Measurements from ENCODE around the gene PCDHGA5.
"Not testable (repeated sequence)": the region's sequence is repeated elsewhere in the genome, so short reads cannot be mapped to it uniquely, and the experiment has no call there.

Gene PCDHGA5

DNA sequence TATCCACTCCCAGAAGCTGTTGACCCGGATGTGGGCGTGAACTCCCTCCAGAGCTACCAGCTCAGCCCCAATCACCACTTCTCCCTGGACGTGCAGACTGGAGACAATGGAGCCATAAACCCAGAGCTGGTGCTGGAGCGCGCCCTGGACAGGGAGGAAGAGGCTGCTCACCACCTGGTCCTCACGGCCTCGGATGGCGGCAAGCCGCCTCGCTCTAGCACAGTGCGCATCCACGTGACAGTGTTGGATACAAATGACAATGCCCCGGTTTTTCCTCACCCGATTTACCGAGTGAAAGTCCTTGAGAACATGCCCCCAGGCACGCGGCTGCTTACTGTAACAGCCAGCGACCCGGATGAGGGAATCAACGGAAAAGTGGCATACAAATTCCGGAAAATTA lies 29.3 kb downstream of the PCDHGA5 start:
- no peak overlapping the region for H3K4me3 ChIP-seq (ENCODE audit: low read depth, low read length)
- H3K36me3 ChIP-seq: no peaks in the 10 kb centered on the region
- TF ChIP-seq, protein P1, sequence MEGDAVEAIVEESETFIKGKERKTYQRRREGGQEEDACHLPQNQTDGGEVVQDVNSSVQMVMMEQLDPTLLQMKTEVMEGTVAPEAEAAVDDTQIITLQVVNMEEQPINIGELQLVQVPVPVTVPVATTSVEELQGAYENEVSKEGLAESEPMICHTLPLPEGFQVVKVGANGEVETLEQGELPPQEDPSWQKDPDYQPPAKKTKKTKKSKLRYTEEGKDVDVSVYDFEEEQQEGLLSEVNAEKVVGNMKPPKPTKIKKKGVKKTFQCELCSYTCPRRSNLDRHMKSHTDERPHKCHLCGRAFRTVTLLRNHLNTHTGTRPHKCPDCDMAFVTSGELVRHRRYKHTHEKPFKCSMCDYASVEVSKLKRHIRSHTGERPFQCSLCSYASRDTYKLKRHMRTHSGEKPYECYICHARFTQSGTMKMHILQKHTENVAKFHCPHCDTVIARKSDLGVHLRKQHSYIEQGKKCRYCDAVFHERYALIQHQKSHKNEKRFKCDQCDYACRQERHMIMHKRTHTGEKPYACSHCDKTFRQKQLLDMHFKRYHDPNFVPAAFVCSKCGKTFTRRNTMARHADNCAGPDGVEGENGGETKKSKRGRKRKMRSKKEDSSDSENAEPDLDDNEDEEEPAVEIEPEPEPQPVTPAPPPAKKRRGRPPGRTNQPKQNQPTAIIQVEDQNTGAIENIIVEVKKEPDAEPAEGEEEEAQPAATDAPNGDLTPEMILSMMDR (IDR thresholded peaks at IDR 0.05; ENCODE audit: low read depth, low read length): no peak
- no peaks in the 10 kb centered on the region for H3K9me3 ChIP-seq
- no peaks in the 10 kb centered on the region for H3K4me1 ChIP-seq
- DNase-seq: no peak
- no peaks in the 10 kb centered on the region for H3K27me3 ChIP-seq

DNA sequence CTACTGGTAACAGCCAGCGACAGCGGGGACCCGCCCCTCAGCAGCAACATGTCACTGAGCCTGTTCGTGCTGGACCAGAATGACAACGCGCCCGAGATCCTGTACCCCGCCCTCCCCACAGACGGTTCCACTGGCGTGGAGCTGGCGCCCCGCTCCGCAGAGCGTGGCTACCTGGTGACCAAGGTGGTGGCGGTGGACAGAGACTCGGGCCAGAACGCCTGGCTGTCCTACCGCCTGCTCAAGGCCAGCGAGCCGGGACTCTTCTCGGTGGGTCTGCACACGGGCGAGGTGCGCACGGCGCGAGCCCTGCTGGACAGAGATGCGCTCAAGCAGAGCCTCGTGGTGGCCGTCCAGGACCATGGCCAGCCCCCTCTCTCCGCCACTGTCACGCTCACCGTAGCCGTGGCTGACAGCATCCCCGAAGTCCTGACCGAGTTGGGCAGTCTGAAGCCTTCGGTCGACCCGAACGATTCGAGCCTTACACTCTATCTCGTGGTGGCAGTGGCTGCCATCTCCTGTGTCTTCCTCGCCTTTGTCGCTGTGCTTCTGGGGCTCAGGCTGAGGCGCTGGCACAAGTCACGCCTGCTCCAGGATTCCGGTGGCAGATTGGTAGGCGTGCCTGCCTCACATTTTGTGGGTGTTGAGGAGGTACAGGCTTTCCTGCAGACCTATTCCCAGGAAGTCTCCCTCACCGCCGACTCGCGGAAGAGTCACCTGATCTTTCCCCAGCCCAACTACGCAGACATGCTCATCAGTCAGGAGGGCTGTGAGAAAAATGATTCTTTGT lies 30.6 kb downstream of the PCDHGA5 start:
- H3K9me3 ChIP-seq; H3K36me3 ChIP-seq; H3K4me3 ChIP-seq (ENCODE audit: low read depth, low read length); H3K4me1 ChIP-seq; DNase-seq; H3K27me3 ChIP-seq: not testable (repeated sequence)

DNA sequence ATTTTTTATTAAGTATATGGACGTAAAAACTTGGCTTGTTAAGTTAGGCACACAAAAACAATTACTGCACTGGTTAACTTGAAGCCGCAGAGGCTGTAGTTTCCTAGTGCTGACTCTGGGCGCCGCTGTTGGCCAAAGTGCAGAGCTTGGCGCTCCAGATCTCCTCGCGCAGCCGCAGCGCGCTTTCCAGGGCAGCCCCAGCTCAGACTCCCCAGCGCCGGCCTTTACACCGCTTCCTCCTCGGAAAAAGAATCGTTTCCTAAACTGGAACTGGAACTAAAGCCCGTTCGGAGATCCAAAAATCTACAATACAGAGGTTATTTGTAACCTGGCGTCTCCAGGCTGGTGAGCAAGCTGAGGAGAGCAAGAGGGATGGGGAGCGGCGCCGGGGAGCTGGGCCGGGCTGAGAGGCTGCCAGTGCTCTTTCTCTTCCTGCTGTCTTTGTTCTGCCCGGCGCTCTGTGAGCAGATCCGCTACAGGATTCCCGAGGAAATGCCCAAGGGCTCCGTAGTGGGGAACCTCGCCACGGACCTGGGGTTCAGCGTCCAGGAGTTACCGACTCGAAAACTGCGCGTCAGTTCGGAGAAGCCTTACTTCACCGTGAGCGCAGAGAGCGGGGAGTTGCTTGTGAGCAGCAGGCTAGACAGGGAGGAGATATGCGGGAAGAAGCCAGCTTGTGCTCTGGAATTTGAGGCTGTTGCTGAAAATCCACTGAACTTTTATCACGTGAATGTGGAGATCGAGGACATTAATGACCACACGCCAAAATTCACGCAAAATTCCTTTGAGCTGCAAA lies 34.0 kb downstream of the PCDHGA5 start, which contains the start of gene PCDHGB5:
Gene PCDHGB5 (plus strand): TSS at position 192 of the 796 bp plus-strand sequence. CDS start 181 bp downstream, at position 373.
- H3K27me3 ChIP-seq; H3K4me1 ChIP-seq; H3K9me3 ChIP-seq; DNase-seq; H3K36me3 ChIP-seq; H3K4me3 ChIP-seq (ENCODE audit: low read depth, low read length): not testable (repeated sequence)

DNA sequence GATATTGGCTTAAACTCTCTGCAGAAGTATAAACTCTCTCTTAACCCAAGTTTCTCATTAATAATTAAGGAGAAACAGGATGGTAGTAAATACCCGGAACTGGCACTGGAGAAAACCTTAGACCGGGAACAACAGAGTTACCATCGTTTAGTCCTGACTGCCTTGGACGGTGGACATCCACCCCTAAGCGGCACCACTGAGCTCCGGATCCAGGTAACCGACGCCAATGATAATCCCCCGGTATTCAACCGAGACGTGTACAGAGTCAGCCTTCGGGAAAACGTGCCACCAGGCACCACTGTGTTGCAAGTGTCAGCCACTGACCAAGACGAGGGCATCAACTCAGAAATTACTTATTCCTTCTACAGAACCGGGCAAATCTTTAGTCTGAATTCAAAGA lies 34.6 kb downstream of the PCDHGA5 start:
- Histone ChIP-seq H3K4me3 (ENCODE audit: low read depth, low read length) (no peak overlapping the region), H3K9me3 (no peaks in the 10 kb centered on the region), H3K36me3 (no peaks in the 10 kb centered on the region; the same call in none of the 2 replicates), H3K27me3 (no peaks in the 10 kb centered on the region), H3K4me1 (no peaks in the 10 kb centered on the region)
- no peak for DNase-seq
- TF ChIP-seq, protein P1 (IDR thresholded peaks at IDR 0.05; ENCODE audit: low read depth, low read length): no peak

DNA sequence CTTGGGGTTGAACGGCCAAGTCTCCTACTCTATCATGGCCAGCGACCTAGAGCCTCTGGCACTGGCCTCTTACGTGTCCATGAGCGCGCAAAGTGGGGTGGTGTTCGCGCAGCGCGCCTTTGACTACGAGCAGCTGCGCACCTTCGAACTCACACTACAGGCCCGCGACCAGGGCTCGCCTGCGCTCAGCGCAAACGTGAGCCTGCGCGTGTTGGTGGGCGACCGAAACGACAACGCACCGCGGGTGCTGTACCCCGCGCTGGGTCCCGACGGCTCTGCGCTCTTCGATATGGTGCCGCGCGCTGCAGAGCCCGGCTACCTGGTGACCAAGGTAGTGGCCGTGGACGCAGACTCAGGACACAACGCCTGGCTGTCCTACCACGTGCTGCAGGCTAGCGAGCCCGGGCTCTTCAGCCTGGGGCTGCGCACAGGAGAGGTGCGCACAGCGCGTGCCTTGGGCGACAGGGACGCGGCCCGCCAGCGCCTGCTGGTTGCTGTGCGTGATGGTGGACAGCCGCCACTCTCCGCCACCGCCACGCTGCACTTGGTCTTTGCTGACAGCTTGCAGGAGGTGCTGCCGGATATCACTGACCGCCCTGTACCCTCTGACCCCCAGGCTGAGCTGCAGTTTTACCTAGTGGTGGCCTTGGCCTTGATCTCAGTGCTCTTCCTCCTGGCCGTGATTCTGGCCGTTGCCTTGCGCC lies 35.7 kb downstream of the PCDHGA5 start:
- H3K4me3 ChIP-seq (ENCODE audit: low read depth, low read length): no peak overlapping the region
- no peaks in the 10 kb centered on the region for H3K27me3 ChIP-seq

DNA sequence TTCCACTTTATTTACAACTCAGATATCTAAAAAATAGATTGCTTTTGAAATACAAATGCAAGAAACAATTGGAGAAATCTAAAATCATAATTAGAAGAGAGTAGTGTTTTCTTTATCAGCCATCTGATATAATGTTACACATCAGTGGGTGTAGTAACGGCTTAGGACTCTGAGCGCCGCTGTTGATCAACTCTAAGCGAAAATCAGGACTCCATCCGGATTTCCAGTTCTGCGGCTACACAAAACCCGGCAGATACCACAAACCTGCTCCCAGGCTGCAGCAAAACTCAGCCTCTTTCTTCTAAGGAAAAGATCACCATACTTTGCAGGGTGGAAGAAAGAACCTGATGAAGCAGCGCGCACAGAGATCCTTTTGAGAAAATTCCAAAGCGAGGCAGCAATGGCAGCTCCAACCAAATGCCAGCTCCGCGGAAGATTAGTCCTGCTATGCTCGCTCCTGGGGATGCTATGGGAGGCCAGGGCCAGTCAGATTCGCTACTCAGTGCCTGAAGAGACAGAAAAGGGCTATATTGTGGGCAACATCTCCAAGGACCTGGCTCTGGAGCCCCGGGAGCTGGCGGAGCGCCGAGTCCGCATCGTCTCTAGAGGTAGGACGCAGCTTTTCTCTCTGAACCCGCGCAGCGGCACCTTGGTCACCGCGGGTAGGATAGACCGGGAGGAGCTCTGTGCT lies 38.7 kb downstream of the PCDHGA5 start, which contains the start of gene PCDHGA9:
Gene PCDHGA9 (plus strand): TSS at position 226 of the 691 bp plus-strand sequence. CDS start 175 bp downstream, at position 401.
- TF ChIP-seq, protein P1 (IDR thresholded peaks at IDR 0.05; ENCODE audit: low read depth, low read length): peak; percentile 55
- no peaks in the 10 kb centered on the region for H3K4me1 ChIP-seq
- no peaks in the 10 kb centered on the region for H3K27me3 ChIP-seq
- DNase-seq: no peak
- no peak within 1 kb of the TSS for H3K4me3 ChIP-seq (ENCODE audit: low read depth, low read length)
- no peaks in the 10 kb centered on the region; the same call in none of the 2 replicates for H3K36me3 ChIP-seq
- H3K9me3 ChIP-seq: no peaks in the 10 kb centered on the region; the same call in none of the 2 replicates

More for the DNA sequence above, 35.7 kb downstream of the PCDHGA5 start:
- Histone ChIP-seq H3K4me1 (no peaks in the 10 kb centered on the region), H3K9me3 (no peaks in the 10 kb centered on the region), H3K36me3 (no peaks in the 10 kb centered on the region; the same call in none of the 2 replicates)
- DNase-seq: no peak
- TF ChIP-seq, protein P1 (IDR thresholded peaks at IDR 0.05; ENCODE audit: low read depth, low read length): no peak

Data from BE2C (cell line).